Endothelial cell of umbilical vein (primary cell): ENCODE measurements around the gene HOMER1.

ENCODE experiments used
- CTCF ChIP-seq, 2 donors: IDR thresholded peaks; 1 replicate in 1 of 2; 2 replicates in 1 of 2; pipeline ENCODE4 v1.5.1; 2011; ENCODE audit warnings: low read length in 2 of 2, mild to moderate bottlenecking in 2 of 2, moderate library complexity in 2 of 2, control low read depth in 1 of 2, inconsistent platforms in 1 of 2, low read depth in 1 of 2; ENCODE audit not compliant: insufficient read depth in 1 of 2; ENCODE audit errors: extremely low read depth in 1 of 2
- EZH2 ChIP-seq: IDR thresholded peaks from 2 replicates; pipeline ENCODE4 v1.6.1; 2012; ENCODE audit warnings: borderline replicate concordance, low read depth, mild to moderate bottlenecking, moderate library complexity, low read length, inconsistent platforms; ENCODE audit not compliant: severe bottlenecking
- FOS ChIP-seq: IDR thresholded peaks from 2 replicates; pipeline ENCODE4 v1.6.1; 2011; ENCODE audit warnings: mild to moderate bottlenecking, low read length, moderate library complexity, borderline replicate concordance; ENCODE audit not compliant: insufficient read depth
- MAX ChIP-seq: IDR thresholded peaks from 2 replicates; pipeline ENCODE4 v1.6.1; 2011; ENCODE audit not compliant: insufficient read depth, insufficient read length
- POLR2A ChIP-seq: IDR thresholded peaks from 2 replicates; pipeline ENCODE4 v1.6.1; 2012; ENCODE audit warnings: low read depth, mild to moderate bottlenecking, control low read depth, low read length
- POLR2AphosphoS5 ChIP-seq: IDR thresholded peaks from 2 replicates; pipeline ENCODE4 v1.6.1; 2012; ENCODE audit warnings: low read depth, mild to moderate bottlenecking, control low read depth, low read length, moderate library complexity; ENCODE audit not compliant: insufficient read depth

GRCh38 chr5:79418276-79418675 lies 95.7 kb downstream of the HOMER1 start:
- no peak for TF ChIP-seq CTCF (IDR thresholded peaks at IDR 0.05; ENCODE audit: extremely low read depth in 1 of 2, insufficient read depth in 1 of 2, low read depth in 1 of 2, low read length in 2 of 2)
- TF ChIP-seq POLR2A, result no peak
- TF ChIP-seq EZH2, result no peak
- TF ChIP-seq MAX, result no peak
- TF ChIP-seq POLR2AphosphoS5, result no peak
- TF ChIP-seq FOS, result no peak
